ENCODE measurements around the gene TRAFD1. TPM values are rescaled to one million over a fixed set of nuclear protein-coding genes. Genes with fewer than 3 reads are reported as not detected.

TRAFD1 gene
- total RNA-seq, 1 donor from 2014 or later = 53.4 TPM

- no peak for FAIRE-seq
- no peak for DNase-seq (ENCODE audit: low spot score in 2 of 2)
Measured at GRCh38 chr12:112194601-112195247, 69.4 kb downstream of the TRAFD1 start.

GRCh38 chr12:112196196-112196875 is 71.0 kb downstream of the TRAFD1 start:
- no peak for FAIRE-seq
- no peak for DNase-seq (ENCODE audit: low spot score in 2 of 2)

DNA sequence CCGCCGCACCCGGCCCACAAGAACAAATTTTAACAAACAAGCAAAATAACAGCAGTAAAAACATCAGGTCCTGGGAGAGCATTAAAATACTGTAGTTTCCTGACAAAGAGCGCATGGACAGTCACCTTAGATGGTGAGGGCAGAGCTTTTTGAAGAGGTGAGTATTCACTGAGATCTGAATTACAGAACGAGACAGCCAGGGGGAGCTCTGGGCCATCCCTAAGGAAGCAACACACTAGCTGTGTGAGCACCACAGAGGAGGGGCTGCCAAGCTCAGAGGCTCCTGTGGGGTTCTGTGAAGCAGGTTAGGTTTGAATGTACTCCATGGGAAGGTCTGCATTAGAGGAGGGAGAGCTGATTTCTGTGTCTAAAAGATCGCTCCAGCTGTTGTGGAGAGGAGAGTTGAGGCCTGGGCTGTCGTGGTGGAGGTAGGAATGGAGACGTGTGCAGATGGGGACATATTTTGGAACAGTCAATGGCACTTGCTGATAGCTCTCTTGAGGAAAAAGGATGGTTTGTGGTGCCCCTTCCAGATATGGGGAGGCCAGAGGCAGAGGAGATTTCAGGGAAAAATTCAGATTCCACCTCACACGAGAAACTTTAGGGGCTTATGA is 72.9 kb downstream of the TRAFD1 start:
- DNase-seq (ENCODE audit: low spot score in 2 of 2) (peak in 1 of 2 donors; percentile 64), FAIRE-seq (no peak)

DNA sequence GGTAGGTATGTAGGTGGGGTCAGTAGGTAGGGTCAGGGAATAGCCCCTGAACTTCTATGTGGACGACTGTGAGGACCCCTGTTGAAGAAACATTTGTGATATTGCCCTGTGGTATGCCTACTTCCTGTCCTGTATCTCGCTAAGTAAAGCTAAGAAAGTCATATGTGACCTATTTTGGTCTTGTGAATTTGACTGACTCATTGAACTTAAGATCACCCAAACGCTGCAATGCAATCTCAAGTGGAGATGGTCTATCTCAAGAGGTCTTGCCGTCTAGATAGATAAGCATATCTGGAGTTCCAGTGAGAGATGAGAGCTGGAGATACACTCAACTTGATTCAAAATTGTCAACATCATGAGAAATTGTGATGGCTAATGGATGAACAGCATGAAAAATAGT is 73.8 kb downstream of the TRAFD1 start:
- FAIRE-seq (no peak), DNase-seq (ENCODE audit: low spot score in 2 of 2) (no peak)

Small RNAs within 50 kb of the gene (small RNA-seq; reads per million reads assigned to genes)
- not detected for gene RF00019

Other genes with a start within 250 kb of the TRAFD1 start
- gene TMEM116, start 112.4 kb upstream of the TRAFD1 start, total RNA-seq = 43.2 TPM
- 40.4 TPM for gene ERP29, start 112.1 kb upstream of the TRAFD1 start, total RNA-seq
- 29.8 TPM for gene NAA25, start 16.8 kb upstream of the TRAFD1 start, total RNA-seq

Measured in frontal cortex (tissue), 4 donors.